Measurements from ENCODE around the gene ARHGAP24. TPM values are rescaled to one million over a fixed set of nuclear protein-coding genes. Genes with fewer than 3 reads are reported as not detected.

The ARHGAP24 gene
- polyA plus RNA-seq, 2 of the 4 experiments (the other 2 are of a cell fraction) = 1.7 to 12.1 TPM

- Histone ChIP-seq H3K4me2 (no peak overlapping the region), H3K4me3 (no peak overlapping the region), H3K27ac (no peak overlapping the region), H3K4me1 (peaks cover 2% of the 10 kb centered on the region; the same call in 2 of the 3 replicates), H3K9me3 (no peaks in the 10 kb centered on the region)
- POLR2A ChIA-PET = no interaction called here
- 83% methylated on average over 2 of the region's 2 CpGs for WGBS (ENCODE audit: missing lambda C conversion rate)
- DNase-seq (ENCODE audit: low read depth in 1 of 2, low spot score in 1 of 2) (no peak), ATAC-seq (no peak), FAIRE-seq (no peak)
- no peak for TF ChIP-seq CBX2 (IDR thresholded peaks at IDR 0.05; ENCODE audit: borderline replicate concordance, low read depth)
- no peak for TF ChIP-seq EHMT2 (IDR thresholded peaks at IDR 0.05; ENCODE audit: low read depth)
- TF ChIP-seq CTCF (IDR thresholded peaks at IDR 0.05) = no peak
- CTCF ChIA-PET = no interaction called here
Measured at GRCh38 chr4:85854546-85854945, 379.6 kb downstream of the ARHGAP24 start.

GRCh38 chr4:85860066-85860740 is 385.3 kb downstream of the ARHGAP24 start:
- ATAC-seq (peak in 1 of 2 experiments; percentile 38; a peak in 2 of 6 replicates), FAIRE-seq (no peak), DNase-seq (ENCODE audit: low read depth in 1 of 2, low spot score in 1 of 2) (no peak)
- no peaks in the 10 kb centered on the region for H3K9me3 ChIP-seq
- ChIA-PET POLR2A (no interaction called here), CTCF (interaction anchor here (1.0 kb wide), 1 partner anchor 63 kb away, joined by 5 read pairs; no protein-coding TSS in a partner anchor)
- H3K4me2 ChIP-seq = peak overlapping the region; percentile 64
- 24% methylated on average over 6 of the region's 6 CpGs for WGBS (ENCODE audit: missing lambda C conversion rate)
- H3K4me3 ChIP-seq = no peak overlapping the region
- TF ChIP-seq NFE2L2 (conservative IDR thresholded peaks at IDR 0.05; ENCODE audit: low read length) (no peak), MAZ (IDR thresholded peaks at IDR 0.05; ENCODE audit: borderline replicate concordance, low read depth, low read length) (no peak), EHF (CRISPR knock-in tag; IDR thresholded peaks at IDR 0.05) (no peak), CBX2 (IDR thresholded peaks at IDR 0.05; ENCODE audit: borderline replicate concordance, low read depth) (no peak), JUN (IDR thresholded peaks at IDR 0.05) (no peak)
- peak overlapping the region in 1 of 2 experiments; percentile 6; a peak in 1 of 6 replicates for H3K27ac ChIP-seq
- peaks cover 20% of the 10 kb centered on the region for H3K4me1 ChIP-seq

GRCh38 chr4:85861064-85861765 is 386.3 kb downstream of the ARHGAP24 start:
- WGBS (ENCODE audit: missing lambda C conversion rate) = 67% methylated on average over 5 of the region's 5 CpGs
- ATAC-seq = no peak
- no peak overlapping the region for H3K4me3 ChIP-seq
- ChIA-PET POLR2A (no interaction called here), CTCF (no interaction called here)
- no peak overlapping the region for H3K4me2 ChIP-seq
- H3K4me1 ChIP-seq = peaks cover 20% of the 10 kb centered on the region
- H3K9me3 ChIP-seq = no peaks in the 10 kb centered on the region
- no peak for TF ChIP-seq FOXS1 (CRISPR knock-in tag; IDR thresholded peaks at IDR 0.05)
- no peak for TF ChIP-seq TP53 (CRISPR knock-in tag; IDR thresholded peaks at IDR 0.05)
- no peak for TF ChIP-seq HES2 (IDR thresholded peaks at IDR 0.05)
- no peak for TF ChIP-seq POLR2A (IDR thresholded peaks at IDR 0.05; ENCODE audit: low read length)
- TF ChIP-seq ZC3H11A (IDR thresholded peaks at IDR 0.05) = no peak
- TF ChIP-seq ZSCAN20 (CRISPR knock-in tag; IDR thresholded peaks at IDR 0.05) = no peak
- no peak for TF ChIP-seq NFE2L2 (conservative IDR thresholded peaks at IDR 0.05; ENCODE audit: low read length)
- no peak for TF ChIP-seq ELK1 (IDR thresholded peaks at IDR 0.05; ENCODE audit: low read depth, low read length)
- TF ChIP-seq SMC3 (IDR thresholded peaks at IDR 0.05) = no peak
- no peak for TF ChIP-seq HOXA7 (CRISPR knock-in tag; IDR thresholded peaks at IDR 0.05)
- no peak for FAIRE-seq
- H3K27ac ChIP-seq = no peak overlapping the region
- no peak for DNase-seq (ENCODE audit: low read depth in 1 of 2, low spot score in 1 of 2)

GRCh38 chr4:85862896-85863295 is 387.9 kb downstream of the ARHGAP24 start:
- H3K4me3 ChIP-seq = no peak overlapping the region
- FAIRE-seq (no peak), DNase-seq (ENCODE audit: low read depth in 1 of 2, low spot score in 1 of 2) (no peak), ATAC-seq (no peak)
- WGBS (ENCODE audit: missing lambda C conversion rate) = 83% methylated on average over 4 of the region's 4 CpGs
- POLR2A ChIA-PET = no interaction called here
- CTCF ChIA-PET = no interaction called here
- TF ChIP-seq FOSB (CRISPR knock-in tag; IDR thresholded peaks at IDR 0.05) (no peak), NR3C1 (IDR thresholded peaks at IDR 0.05) (no peak), CBX8 (IDR thresholded peaks at IDR 0.05) (no peak)
- no peak overlapping the region for H3K4me2 ChIP-seq
- no peaks in the 10 kb centered on the region for H3K9me3 ChIP-seq
- no peak overlapping the region for H3K27ac ChIP-seq
- H3K4me1 ChIP-seq = peaks cover 20% of the 10 kb centered on the region

Data from A549 (cell line).